Activated CD4-positive, CD25-positive, alpha-beta regulatory T cell treated with anti-CD3 and anti-CD28 coated beads, Interleukin-2, amount 50 U/mL, for 72 hours (primary cell): ENCODE results near the gene CPA3.

Source experiments
- DNase-seq: peaks from one replicate; pipeline ENCODE4 v3.0.0; 2021

CPA3 gene

GRCh38 chr3:148923592-148923991 is 58.5 kb downstream of the CPA3 start:
- no peak for DNase-seq

DNA sequence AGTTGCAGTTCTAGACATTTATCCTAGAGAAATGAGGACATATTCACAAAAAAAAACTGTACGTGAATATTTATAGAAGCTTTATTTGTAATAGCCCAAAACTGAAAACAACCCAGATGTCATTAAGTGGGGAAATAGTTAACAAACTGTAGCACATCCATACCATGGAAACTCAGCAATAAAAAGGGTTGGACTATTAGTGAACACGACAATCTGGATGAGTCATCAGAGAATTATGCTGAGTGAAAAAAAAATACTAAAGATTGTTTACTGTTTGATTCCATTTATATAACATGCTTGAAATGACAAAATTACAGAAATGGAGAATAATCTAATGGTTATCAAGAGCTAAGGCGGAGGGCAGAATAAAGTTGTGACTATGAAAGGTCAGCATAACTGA is 59.5 kb downstream of the CPA3 start:
- DNase-seq, result no peak

DNA sequence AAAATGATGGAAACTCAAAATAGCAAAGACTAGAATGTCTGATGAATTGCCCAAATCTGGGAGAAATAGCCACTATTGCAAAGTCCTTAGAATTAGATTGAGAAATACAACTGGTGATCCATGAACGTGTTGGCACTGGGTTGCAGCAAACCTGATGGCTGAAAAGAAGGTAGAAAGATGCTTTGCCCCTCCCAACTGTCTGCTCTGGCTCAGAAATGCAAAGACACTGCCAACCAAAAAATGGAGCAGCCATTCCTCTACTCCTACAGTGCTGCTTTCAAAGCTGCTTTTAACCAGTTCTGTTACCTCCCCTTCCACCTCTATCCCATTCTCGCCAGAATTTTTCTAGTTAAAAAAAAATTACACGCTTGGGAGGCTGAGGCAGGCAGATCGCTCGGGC is 60.7 kb downstream of the CPA3 start:
- DNase-seq, result no peak

DNA sequence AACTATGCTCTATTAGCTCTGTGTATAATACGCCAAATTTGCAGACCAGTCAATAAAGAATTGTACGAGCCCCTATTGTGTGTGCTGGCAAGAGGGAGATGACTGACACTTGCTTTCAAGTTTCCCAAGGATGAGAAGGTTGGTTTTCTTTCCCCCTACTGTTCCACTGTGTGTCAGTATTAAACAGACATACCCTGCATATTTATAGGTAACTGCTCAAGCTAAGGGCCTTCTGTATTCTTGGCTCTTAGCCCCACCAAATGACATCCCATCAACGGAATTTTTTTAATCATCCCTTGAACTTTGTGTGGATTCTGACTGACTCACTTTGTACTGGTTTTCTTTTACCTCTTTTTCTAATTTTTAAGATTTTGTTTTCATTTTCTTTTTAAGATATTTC is 65.7 kb downstream of the CPA3 start:
- no peak for DNase-seq

GRCh38 chr3:148931574-148931973 is 66.5 kb downstream of the CPA3 start:
- DNase-seq, result no peak

GRCh38 chr3:148932972-148933371 is 67.9 kb downstream of the CPA3 start:
- no peak for DNase-seq

GRCh38 chr3:148937467-148938255 is 72.6 kb downstream of the CPA3 start:
- DNase-seq, result no peak

- DNase-seq, result no peak
Observed at GRCh38 chr3:148938306-148938705, 73.2 kb downstream of the CPA3 start.

- no peak for DNase-seq
Observed at GRCh38 chr3:148938936-148939335, 73.8 kb downstream of the CPA3 start.

DNA sequence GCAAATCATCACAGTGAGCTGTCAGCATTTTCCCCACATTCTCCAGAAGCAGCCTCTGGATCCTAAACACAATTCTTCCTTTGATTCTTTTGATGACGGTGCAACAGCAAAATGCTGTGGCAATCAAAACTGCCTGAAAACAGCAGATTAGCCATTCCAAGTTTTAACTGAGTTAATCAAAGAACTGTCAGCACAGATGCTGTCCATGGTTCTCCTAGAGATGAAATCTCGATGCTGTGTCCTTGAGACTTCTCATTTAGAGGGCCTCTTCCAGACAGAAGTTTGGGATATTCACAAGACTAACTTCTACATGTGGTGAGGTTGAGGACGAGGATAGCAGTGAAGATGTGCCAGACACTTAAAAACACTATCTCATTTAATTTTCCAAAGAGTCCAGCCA is 75.9 kb downstream of the CPA3 start:
- DNase-seq, result no peak

DNA sequence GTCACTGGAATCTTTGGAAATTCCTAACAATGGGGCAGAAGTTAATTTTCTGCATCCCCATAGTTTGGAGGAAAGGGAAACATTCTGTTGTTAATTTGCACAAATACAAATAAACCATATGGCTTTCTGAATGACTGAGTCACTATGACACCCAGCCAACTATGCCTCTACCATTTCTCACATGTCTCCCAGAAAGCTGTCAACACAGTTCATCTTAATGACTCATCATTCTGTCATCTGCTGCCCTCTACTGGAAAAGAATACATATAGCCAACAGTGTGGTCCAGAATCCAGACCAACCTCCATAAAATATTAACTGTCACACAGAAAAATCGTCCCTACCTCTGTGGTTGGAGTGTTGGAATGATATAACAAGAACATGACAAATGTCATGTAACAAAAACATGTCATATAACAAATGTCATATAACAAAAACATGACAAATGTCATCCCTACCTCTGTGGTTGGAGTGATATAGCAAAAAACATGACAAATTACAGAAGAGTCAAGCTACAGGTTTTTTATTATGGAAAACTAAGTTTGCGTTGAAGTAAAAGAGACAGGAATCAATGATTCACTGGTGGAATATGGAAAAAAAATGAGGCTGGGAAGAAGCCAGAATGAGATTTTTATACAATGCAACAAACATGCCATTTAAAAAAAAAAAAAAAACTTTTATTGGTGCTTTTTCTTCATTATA is 78.6 kb downstream of the CPA3 start:
- DNase-seq, result no peak

GRCh38 chr3:148945116-148945515 is 80.0 kb downstream of the CPA3 start:
- DNase-seq, result no peak
